Astrocyte of the cerebellum (primary cell): ENCODE measurements around the gene RSF1.

ENCODE experiments used
- DNase-seq: peaks from one replicate; pipeline ENCODE4 v3.0.0-alpha.2; 2011; ENCODE audit warnings: low read depth
- H3K4me3 ChIP-seq: 2 replicates; pipeline ENCODE4 v1.5.1; 2011; ENCODE audit warnings: mild to moderate bottlenecking, low read depth, low read length, moderate library complexity
- CTCF ChIP-seq: IDR thresholded peaks from 2 replicates; pipeline ENCODE4 v1.5.1; 2012; ENCODE audit warnings: low read length, low read depth, moderate library complexity, mild to moderate bottlenecking; ENCODE audit errors: missing control alignments
- in situ Hi-C: cut with HindIII; loops from 2 replicates; pipeline ENCODE4 v1.10.0; 2017; ENCODE audit warnings: low sequenced_read_pairs

The RSF1 gene

DNA sequence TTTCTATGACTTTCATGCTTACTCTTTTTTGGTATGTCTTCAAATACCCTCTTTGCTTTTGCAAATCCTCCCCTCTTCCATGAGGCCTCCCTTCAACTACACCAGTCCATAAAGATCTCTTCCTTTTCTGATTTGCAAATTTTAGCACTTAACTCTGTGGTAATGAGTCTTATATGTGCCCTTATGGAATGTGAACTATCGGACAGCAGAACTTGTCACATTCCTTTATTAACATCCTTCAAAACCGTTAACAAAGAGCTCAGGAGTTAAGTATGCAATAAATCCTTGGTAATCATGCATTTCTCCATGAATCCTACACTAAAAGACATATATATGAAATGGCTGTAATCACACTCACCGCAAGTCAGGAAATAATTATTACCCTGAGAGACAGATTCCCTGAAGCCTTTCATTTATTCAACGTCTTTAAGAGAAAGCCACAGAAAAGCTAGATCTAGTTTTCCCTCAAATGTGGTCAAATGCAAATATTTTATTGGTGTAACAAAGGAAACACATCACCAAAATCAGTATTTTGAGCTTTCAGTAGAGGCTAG, 190.3 kb downstream of the RSF1 start:
- in situ Hi-C loops = no loop called here
- TF ChIP-seq CTCF = no peak
- H3K4me3 ChIP-seq = no peak overlapping the region
- no peak for DNase-seq

- peak; percentile 19 for DNase-seq
- TF ChIP-seq CTCF = peak; percentile 77
- in situ Hi-C loops = no loop called here
- no peak overlapping the region for H3K4me3 ChIP-seq
These were observed 200.8 kb downstream of the RSF1 start for GRCh38 chr11:77619576-77620198.

DNA sequence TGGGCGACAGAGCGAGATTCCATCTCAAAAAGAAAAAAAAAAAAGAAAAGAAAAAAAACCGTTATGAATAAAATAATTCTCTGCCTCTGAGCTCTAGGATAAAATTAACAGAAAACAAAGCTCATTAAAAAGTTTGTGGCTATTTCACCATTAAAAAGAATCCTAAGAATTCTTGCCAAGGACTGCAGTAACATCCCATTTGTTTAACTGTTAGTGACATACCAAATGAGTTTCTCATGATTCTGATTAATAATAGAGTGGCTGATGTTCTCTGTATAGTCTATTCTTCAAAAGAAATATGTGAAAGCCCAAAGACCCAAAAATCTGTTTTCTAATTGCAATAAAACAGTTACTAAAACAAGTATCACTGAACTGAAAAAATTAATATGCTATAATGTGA, 202.6 kb downstream of the RSF1 start:
- DNase-seq = no peak
- TF ChIP-seq CTCF = no peak
- H3K4me3 ChIP-seq = no peak overlapping the region
- in situ Hi-C loops = no loop called here

- no peak for DNase-seq
- no peak overlapping the region for H3K4me3 ChIP-seq
- in situ Hi-C loops = no loop called here
- TF ChIP-seq CTCF = no peak
These were observed 208.6 kb downstream of the RSF1 start for GRCh38 chr11:77611921-77612320.
